WTC11 (cell line): Measurements from ENCODE around the gene CASKIN2.

Experiments
- CTCF ChIP-seq: fragments of 200-600 bp; IDR thresholded peaks from 2 replicates; pipeline ENCODE4 v1.8.0; 2022; ENCODE audit warnings: antibody characterized with exemption
- JUN ChIP-seq: sonication (generic); formaldehyde crosslinking; IDR thresholded peaks from 2 replicates; pipeline ENCODE4 v1.8.0; 2023; ENCODE audit warnings: mild to moderate bottlenecking, missing genetic modification reagents
- NR2C2 ChIP-seq: sonication (generic); formaldehyde crosslinking; IDR thresholded peaks from 2 replicates; pipeline ENCODE4 v1.8.0; 2022; ENCODE audit warnings: mild to moderate bottlenecking, missing genetic modification reagents
- RELA ChIP-seq: sonication (generic); formaldehyde crosslinking; IDR thresholded peaks from 2 replicates; pipeline ENCODE4 v1.8.1; 2022; ENCODE audit warnings: missing genetic modification reagents, mild to moderate bottlenecking, borderline replicate concordance
- SP1 ChIP-seq: sonication (generic); formaldehyde crosslinking; conservative IDR thresholded peaks from 2 replicates; pipeline ENCODE4 v1.8.1; 2022; ENCODE audit warnings: missing genetic modification reagents

- no peak for TF ChIP-seq RELA (CRISPR knock-in tag)
- TF ChIP-seq CTCF = no peak
- TF ChIP-seq SP1 = no peak
- no peak for TF ChIP-seq NR2C2 (CRISPR knock-in tag)
- no peak for TF ChIP-seq JUN
Measured at GRCh38 chr17:75555679-75556153, 40.4 kb upstream of the CASKIN2 start.
